MM.1S (cell line): ENCODE results near the gene PLD6.

Experiments
- DNase-seq: peaks from one replicate; pipeline ENCODE4 v3.0.0-alpha.2; 2015
- H2AFZ ChIP-seq: fragments of 300-600 bp; sonication (generic); 2 replicates; pipeline ENCODE4 v1.6.0; 2016; ENCODE audit warnings: antibody characterized with exemption, low read length
- H3F3A ChIP-seq: fragments of 300-600 bp; sonication (generic); 2 replicates; pipeline ENCODE4 v1.6.1; 2016; ENCODE audit warnings: mild to moderate bottlenecking, antibody characterized with exemption, low read length, moderate library complexity, mixed read lengths; ENCODE audit not compliant: insufficient read depth
- H3K27ac ChIP-seq: fragments of 300-600 bp; sonication (generic); 2 replicates; pipeline ENCODE4 v1.5.1; 2016; ENCODE audit warnings: mild to moderate bottlenecking, low read length
- H3K27me3 ChIP-seq: fragments of 300-600 bp; sonication (generic); replicated peaks from 2 replicates; pipeline ENCODE4 v1.6.0; 2016; ENCODE audit warnings: low read length; ENCODE audit not compliant: insufficient read depth
- H3K36me3 ChIP-seq: fragments of 300-600 bp; sonication (generic); replicated peaks from 2 replicates; pipeline ENCODE4 v1.6.1; 2016; ENCODE audit warnings: mild to moderate bottlenecking, low read length, mixed read lengths; ENCODE audit not compliant: insufficient read depth
- H3K4me1 ChIP-seq: fragments of 300-600 bp; sonication (generic); 2 replicates; pipeline ENCODE4 v1.6.1; 2016; ENCODE audit warnings: low read length, mixed read lengths
- H3K4me2 ChIP-seq: fragments of 300-600 bp; sonication (generic); 2 replicates; pipeline ENCODE4 v1.6.0; 2016; ENCODE audit warnings: low read depth, low read length
- H3K4me3 ChIP-seq: fragments of 300-600 bp; sonication (generic); 2 replicates; pipeline ENCODE4 v1.5.1; 2016; ENCODE audit warnings: low read length, mixed read lengths
- H3K79me2 ChIP-seq: fragments of 300-600 bp; sonication (generic); 2 replicates; pipeline ENCODE4 v1.6.1; 2016; ENCODE audit warnings: mixed run types, low read length, mixed read lengths
- H3K9ac ChIP-seq: fragments of 300-600 bp; sonication (generic); 2 replicates; pipeline ENCODE4 v1.6.1; 2016; ENCODE audit warnings: low read length, mixed read lengths
- H3K9me2 ChIP-seq: fragments of 300-600 bp; sonication (generic); replicated peaks from 2 replicates; pipeline ENCODE4 v1.6.1; 2016; ENCODE audit warnings: mild to moderate bottlenecking, low read length, mixed read lengths; ENCODE audit not compliant: insufficient read depth
- H3K9me3 ChIP-seq: fragments of 300-600 bp; sonication (generic); replicated peaks from 2 replicates; pipeline ENCODE4 v1.6.1; 2016; ENCODE audit warnings: mild to moderate bottlenecking, low read length, mixed read lengths; ENCODE audit not compliant: insufficient read depth
- H4K20me1 ChIP-seq: fragments of 300-600 bp; sonication (generic); 2 replicates; pipeline ENCODE4 v1.6.1; 2016; ENCODE audit warnings: mild to moderate bottlenecking, low read length, moderate library complexity, mixed read lengths; ENCODE audit not compliant: insufficient read depth
- CTCF ChIP-seq: fragments of 300-600 bp; sonication (generic); IDR thresholded peaks from 2 replicates; pipeline ENCODE4 v1.5.1; 2016; ENCODE audit warnings: antibody characterized with exemption, low read length, mixed read lengths
- EZH2 ChIP-seq: fragments of 300-600 bp; sonication (generic); optimal IDR thresholded peaks from 2 replicates; pipeline ENCODE3; 2017; ENCODE audit warnings: low read depth, mild to moderate bottlenecking, antibody characterized with exemption, low read length, mixed read lengths
- EZH2phosphoT487 ChIP-seq: fragments of 300-600 bp; sonication (generic); IDR thresholded peaks from 2 replicates; pipeline ENCODE4 v1.6.1; 2018; ENCODE audit warnings: antibody characterized with exemption, low read length

The PLD6 gene

GRCh38 chr17:17253406-17253805, 47.3 kb upstream of the PLD6 start:
- no peak overlapping the region for H3K27ac ChIP-seq
- H3K79me2 ChIP-seq = peaks cover 20% of the 10 kb centered on the region
- H3K4me3 ChIP-seq = no peak overlapping the region
- H3K27me3 ChIP-seq = no peaks in the 10 kb centered on the region
- no peaks in the 10 kb centered on the region for H3K9me2 ChIP-seq
- no peak for DNase-seq
- H3K9me3 ChIP-seq = no peaks in the 10 kb centered on the region
- no peaks in the 10 kb centered on the region; the same call in 1 of the 2 replicates for H3K36me3 ChIP-seq
- no peak overlapping the region for H2AFZ ChIP-seq
- no peak overlapping the region for H3K4me2 ChIP-seq
- H3K9ac ChIP-seq = no peak overlapping the region
- TF ChIP-seq EZH2phosphoT487 = no peak
- TF ChIP-seq CTCF = no peak
- no peak for TF ChIP-seq EZH2
- 0 out of 2 replicates have a peak, but pooled peaks cover 6% of the 10 kb centered on the region for H3F3A ChIP-seq
- no peaks in the 10 kb centered on the region for H4K20me1 ChIP-seq
- H3K4me1 ChIP-seq = no peaks in the 10 kb centered on the region

- Histone ChIP-seq H3K4me1 (no peaks in the 10 kb centered on the region), H3K27me3 (no peaks in the 10 kb centered on the region), H3F3A (0 out of 2 replicates have a peak, but pooled peaks cover 6% of the 10 kb centered on the region), H3K4me2 (no peak overlapping the region), H3K27ac (no peak overlapping the region), H4K20me1 (no peaks in the 10 kb centered on the region), H3K36me3 (peaks cover 2% of the 10 kb centered on the region; the same call in 1 of the 2 replicates), H3K9me3 (no peaks in the 10 kb centered on the region), H3K9ac (no peak overlapping the region), H3K79me2 (peaks cover 17% of the 10 kb centered on the region), H3K4me3 (no peak overlapping the region), H2AFZ (no peak overlapping the region), H3K9me2 (no peaks in the 10 kb centered on the region)
- TF ChIP-seq EZH2 (no peak), CTCF (no peak), EZH2phosphoT487 (no peak)
- no peak for DNase-seq
These were observed 46.1 kb upstream of the PLD6 start for GRCh38 chr17:17252149-17252661.

- H3K79me2 ChIP-seq = no peaks in the 10 kb centered on the region
- H3K9ac ChIP-seq = no peak overlapping the region
- H3K9me2 ChIP-seq = no peaks in the 10 kb centered on the region
- no peak overlapping the region for H3K4me2 ChIP-seq
- H4K20me1 ChIP-seq = no peaks in the 10 kb centered on the region
- no peaks in the 10 kb centered on the region for H3K9me3 ChIP-seq
- peaks cover 10% of the 10 kb centered on the region; the same call in 1 of the 2 replicates for H3K36me3 ChIP-seq
- no peak overlapping the region for H2AFZ ChIP-seq
- no peak for DNase-seq
- H3K4me3 ChIP-seq = no peak overlapping the region
- H3K4me1 ChIP-seq = no peaks in the 10 kb centered on the region
- no peaks in the 10 kb centered on the region for H3K27me3 ChIP-seq
- TF ChIP-seq EZH2phosphoT487 (no peak), CTCF (no peak), EZH2 (no peak)
- no peak overlapping the region for H3K27ac ChIP-seq
- H3F3A ChIP-seq = no peaks in the 10 kb centered on the region; the same call in 1 of the 2 replicates
These were observed 40.7 kb upstream of the PLD6 start for GRCh38 chr17:17246879-17247278.
